OCI-LY7 (cell line): Measurements from ENCODE around the gene GNAZ.

Experiments
- CTCF ChIP-seq: fragments of 200-600 bp; sonication (generic); conservative IDR thresholded peaks from 2 replicates; pipeline ENCODE4 v1.5.1; 2014; ENCODE audit warnings: mild to moderate bottlenecking, antibody characterized with exemption, low read length, moderate library complexity, mixed read lengths
- EZH2phosphoT487 ChIP-seq: fragments of 200-600 bp; sonication (generic); IDR thresholded peaks from 2 replicates; pipeline ENCODE4 v1.6.1; 2018; ENCODE audit warnings: low read depth, borderline replicate concordance, mild to moderate bottlenecking, mixed run types, antibody characterized with exemption, low read length, moderate library complexity, mixed read lengths

DNA sequence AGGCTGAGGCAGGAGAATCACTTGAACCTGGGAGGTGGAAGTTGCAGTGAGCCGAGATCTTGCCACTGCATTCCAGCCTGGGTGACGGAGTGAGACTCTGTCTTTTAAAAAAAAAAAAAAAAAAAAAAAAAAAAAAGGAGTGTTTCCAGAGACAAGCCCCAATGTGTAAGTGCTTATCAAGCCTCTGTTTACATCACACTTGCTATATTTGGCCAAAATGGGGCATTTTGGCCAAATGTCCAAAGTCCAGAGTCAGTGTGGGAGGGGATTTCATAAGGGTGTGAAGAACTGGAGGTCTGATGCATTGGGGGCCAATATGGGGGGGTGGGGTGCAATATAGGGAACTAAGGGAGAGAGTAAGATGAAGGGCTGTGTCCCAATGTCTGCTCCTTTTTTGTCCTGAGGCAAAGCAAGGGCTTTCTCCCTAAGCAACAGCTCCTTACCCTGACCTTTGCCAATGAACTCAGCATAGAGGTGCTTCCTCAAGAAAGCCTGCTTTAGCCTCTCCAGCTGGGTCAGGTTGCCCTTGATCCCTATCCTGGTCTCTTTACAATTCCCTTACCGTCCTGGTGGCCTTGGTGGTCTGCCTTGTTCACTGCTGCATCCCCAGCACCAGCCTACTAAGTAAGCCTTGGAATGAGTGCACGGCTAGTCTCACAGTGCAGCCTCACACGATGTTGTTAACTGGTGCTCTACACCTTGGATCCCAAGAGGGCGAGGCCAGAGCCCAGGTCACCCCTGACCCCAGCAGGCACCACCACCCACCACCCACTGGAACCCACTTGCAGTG lies 95.9 kb downstream of the GNAZ start:
- TF ChIP-seq CTCF (no peak), EZH2phosphoT487 (no peak)
